Measurements from ENCODE around the gene SPNS3.

SPNS3 gene

DNA sequence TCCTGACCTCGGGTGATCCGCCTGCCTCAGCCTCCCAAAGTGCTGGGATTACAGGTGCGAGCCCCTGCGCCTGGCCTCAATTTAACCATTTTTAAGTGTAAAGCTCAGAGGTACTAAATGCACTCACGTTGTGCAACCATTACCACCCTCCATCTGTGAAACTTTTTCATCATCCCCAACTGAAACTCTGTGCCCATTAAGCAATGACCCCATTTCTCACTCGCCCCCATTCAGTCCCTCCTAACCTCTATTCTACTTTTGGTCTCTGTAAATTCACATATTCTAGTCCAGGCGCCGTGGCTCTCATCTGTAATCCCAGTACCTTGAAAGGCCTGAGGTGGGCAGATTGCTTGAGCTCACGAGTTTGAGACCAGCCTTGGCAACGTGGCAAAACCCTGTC, 8.3 kb upstream of the SPNS3 start:
- H3K4me3 ChIP-seq (ENCODE audit: low read depth, low read length) = no peak overlapping the region
- TF ChIP-seq, protein P1, sequence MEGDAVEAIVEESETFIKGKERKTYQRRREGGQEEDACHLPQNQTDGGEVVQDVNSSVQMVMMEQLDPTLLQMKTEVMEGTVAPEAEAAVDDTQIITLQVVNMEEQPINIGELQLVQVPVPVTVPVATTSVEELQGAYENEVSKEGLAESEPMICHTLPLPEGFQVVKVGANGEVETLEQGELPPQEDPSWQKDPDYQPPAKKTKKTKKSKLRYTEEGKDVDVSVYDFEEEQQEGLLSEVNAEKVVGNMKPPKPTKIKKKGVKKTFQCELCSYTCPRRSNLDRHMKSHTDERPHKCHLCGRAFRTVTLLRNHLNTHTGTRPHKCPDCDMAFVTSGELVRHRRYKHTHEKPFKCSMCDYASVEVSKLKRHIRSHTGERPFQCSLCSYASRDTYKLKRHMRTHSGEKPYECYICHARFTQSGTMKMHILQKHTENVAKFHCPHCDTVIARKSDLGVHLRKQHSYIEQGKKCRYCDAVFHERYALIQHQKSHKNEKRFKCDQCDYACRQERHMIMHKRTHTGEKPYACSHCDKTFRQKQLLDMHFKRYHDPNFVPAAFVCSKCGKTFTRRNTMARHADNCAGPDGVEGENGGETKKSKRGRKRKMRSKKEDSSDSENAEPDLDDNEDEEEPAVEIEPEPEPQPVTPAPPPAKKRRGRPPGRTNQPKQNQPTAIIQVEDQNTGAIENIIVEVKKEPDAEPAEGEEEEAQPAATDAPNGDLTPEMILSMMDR (IDR thresholded peaks at IDR 0.05; ENCODE audit: borderline replicate concordance, insufficient read depth, low read depth, low read length) = no peak

- H3K4me3 ChIP-seq (ENCODE audit: low read depth, low read length) = no peak overlapping the region
- TF ChIP-seq, protein P1 (IDR thresholded peaks at IDR 0.05; ENCODE audit: borderline replicate concordance, insufficient read depth, low read depth, low read length) = no peak
Observed at GRCh38 chr17:4426499-4427208, 7.1 kb upstream of the SPNS3 start.

DNA sequence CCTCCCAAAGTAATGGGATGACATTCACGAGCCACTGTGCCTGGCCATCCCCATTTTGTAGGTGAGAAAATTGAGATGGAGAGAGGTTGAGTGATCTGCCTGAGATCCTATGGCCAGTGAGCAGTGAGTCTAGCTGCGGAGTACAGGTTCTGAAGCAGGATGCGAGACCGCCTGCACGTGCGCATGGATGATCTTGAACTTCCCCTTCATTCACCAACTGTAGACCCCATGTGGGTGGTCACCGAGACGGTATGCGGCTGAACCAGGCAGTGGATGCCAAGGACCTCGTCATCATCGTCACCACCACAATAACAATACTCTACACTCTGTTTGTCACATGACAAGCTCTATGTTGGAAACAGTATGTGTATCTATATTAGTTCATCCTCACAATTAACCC, 6.2 kb upstream of the SPNS3 start:
- TF ChIP-seq, protein P1 (IDR thresholded peaks at IDR 0.05; ENCODE audit: borderline replicate concordance, insufficient read depth, low read depth, low read length) = no peak
- H3K4me3 ChIP-seq (ENCODE audit: low read depth, low read length) = no peak overlapping the region

DNA sequence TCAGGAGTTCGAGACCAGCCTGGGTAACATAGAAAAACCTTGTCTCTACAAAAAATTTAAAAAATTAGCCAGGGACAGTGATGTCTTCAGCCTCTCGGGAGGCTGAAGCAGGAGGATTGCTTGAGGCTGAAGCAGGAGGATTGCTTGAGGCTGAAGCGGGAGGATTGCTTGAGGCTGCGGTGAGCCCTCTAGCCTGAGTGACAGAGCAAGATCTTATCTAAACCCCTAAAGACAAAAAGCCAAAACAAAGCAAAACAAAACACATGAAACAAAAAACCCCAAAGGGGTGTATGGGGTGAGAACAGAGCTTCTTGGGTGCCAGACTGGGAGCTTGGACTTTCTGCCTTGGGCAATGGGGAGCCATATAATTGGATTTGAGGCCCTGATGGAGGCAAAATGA, 2.6 kb downstream of the SPNS3 start:
- TF ChIP-seq, protein P1 (IDR thresholded peaks at IDR 0.05; ENCODE audit: borderline replicate concordance, insufficient read depth, low read depth, low read length) = no peak
- H3K4me3 ChIP-seq (ENCODE audit: low read depth, low read length) = no peak overlapping the region

GRCh38 chr17:4436846-4437245, 3.1 kb downstream of the SPNS3 start:
- H3K4me3 ChIP-seq (ENCODE audit: low read depth, low read length) = no peak overlapping the region
- TF ChIP-seq, protein P1 (IDR thresholded peaks at IDR 0.05; ENCODE audit: borderline replicate concordance, insufficient read depth, low read depth, low read length) = no peak

- no peak overlapping the region for H3K4me3 ChIP-seq (ENCODE audit: low read depth, low read length)
- TF ChIP-seq, protein P1 (IDR thresholded peaks at IDR 0.05; ENCODE audit: borderline replicate concordance, insufficient read depth, low read depth, low read length) = no peak
Observed at GRCh38 chr17:4438162-4438944, 4.6 kb downstream of the SPNS3 start.

- TF ChIP-seq, protein P1 (IDR thresholded peaks at IDR 0.05; ENCODE audit: borderline replicate concordance, insufficient read depth, low read depth, low read length) = no peak
- no peak overlapping the region for H3K4me3 ChIP-seq (ENCODE audit: low read depth, low read length)
Observed at GRCh38 chr17:4440021-4440420, 6.3 kb downstream of the SPNS3 start.
